Measurements from ENCODE around the gene SHANK3. TPM values are rescaled to one million over a fixed set of nuclear protein-coding genes. Genes with fewer than 3 reads are reported as not detected.

SHANK3 gene
- total and polyA plus RNA-seq, 2 of the 4 experiments (the other 2 are of a cell fraction) = 0.18 to 1.5 TPM

DNA sequence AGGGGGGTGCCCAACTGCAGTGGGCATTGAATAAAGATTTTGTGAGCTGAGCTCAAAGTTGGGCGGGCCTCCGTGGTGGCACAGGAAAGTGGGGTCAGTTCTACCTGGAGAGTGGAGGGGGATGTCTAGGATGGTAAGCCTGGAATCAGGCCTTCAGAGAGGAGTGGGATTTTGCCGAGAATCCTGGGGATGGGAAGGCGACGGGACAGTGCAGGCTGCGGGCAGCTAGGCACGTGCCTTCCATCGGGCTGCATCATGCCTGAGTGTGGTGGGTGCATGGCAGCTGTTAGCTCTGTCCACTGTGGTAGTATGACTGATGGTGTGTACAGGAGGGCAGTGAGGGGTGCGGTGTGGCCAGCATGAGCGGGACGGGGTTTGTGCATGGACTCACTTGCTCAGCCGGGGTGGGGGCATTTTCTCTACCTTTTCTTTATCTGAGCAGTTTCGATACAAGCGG lies 3.6 kb downstream of the SHANK3 start:
- DNase-seq (no peak), ATAC-seq (ENCODE audit: low read depth) (no peak)
- no peaks in the 10 kb centered on the region for H3K36me3 ChIP-seq (ENCODE audit: control insufficient read depth, insufficient read depth, low read length)
- no TSS peak for BruUV-seq (replicated peaks)
- no peak overlapping the region for H2BK15ac ChIP-seq (ENCODE audit: low read depth, low read length)
- no peak overlapping the region for H3K56ac ChIP-seq (ENCODE audit: extremely low read depth, insufficient read depth, low read length)
- H4K91ac ChIP-seq (ENCODE audit: insufficient read depth, low read depth, low read length) = no peak overlapping the region
- dilution Hi-C loops (cut with HindIII; ENCODE audit: low sequenced_read_pairs, unreplicated experiment) = no loop called here
- H2BK5ac ChIP-seq (ENCODE audit: low read depth, low read length, poor library complexity, severe bottlenecking) = no peak overlapping the region
- no peaks in the 10 kb centered on the region; the same call in 1 of the 2 replicates for H3K9me3 ChIP-seq (ENCODE audit: control insufficient read depth, insufficient read depth, low read length)
- H3K9ac ChIP-seq (ENCODE audit: low read depth, low read length) = no peak overlapping the region
- no peak overlapping the region for H3K4me2 ChIP-seq (ENCODE audit: low read depth, low read length)
- no peak for TF ChIP-seq CEBPB (IDR thresholded peaks at IDR 0.05; ENCODE audit: low read depth, low read length)
- TF ChIP-seq RCOR1 (IDR thresholded peaks at IDR 0.05; ENCODE audit: insufficient replicate concordance, low read length) = no peak
- no peak for TF ChIP-seq RFX5 (IDR thresholded peaks at IDR 0.05; ENCODE audit: low read depth, low read length)
- no peak for TF ChIP-seq NFE2L2 (IDR thresholded peaks at IDR 0.05; ENCODE audit: low read depth, low read length)
- no peak overlapping the region for H2BK20ac ChIP-seq (ENCODE audit: low read depth, low read length)
- H3K27ac ChIP-seq (ENCODE audit: insufficient read depth, low read length) = no peak overlapping the region
- in situ Hi-C loops (cut with MboI; ENCODE audit: low sequenced_read_pairs) = no loop called here
- no peak overlapping the region for H3K14ac ChIP-seq (replicated peaks; ENCODE audit: low read depth, low read length)
- H2AK5ac ChIP-seq (ENCODE audit: low read depth, low read length) = no peak overlapping the region
- POLR2A ChIA-PET (ENCODE audit: unreplicated experiment) = no interaction called here
- no peak overlapping the region for H3K23ac ChIP-seq (ENCODE audit: low read depth, low read length)
- no peak overlapping the region for H4K8ac ChIP-seq (ENCODE audit: low read depth in 2 of 2, low read length in 2 of 2)
- peaks cover 41% of the 10 kb centered on the region for H3K27me3 ChIP-seq (ENCODE audit: control insufficient read depth, insufficient read depth, low read length)
- CTCF ChIA-PET = no interaction called here
- WGBS, 2 experiments (ENCODE audit: extremely low coverage in 2 of 2, insufficient read length in 1 of 2) = 78% methylated on average over 8 of the region's 14 CpGs; no CpG with 5 or more reads in 1 of the 2 experiments
- no peak overlapping the region for H4K5ac ChIP-seq (ENCODE audit: low read depth, low read length)
- H3K4ac ChIP-seq (ENCODE audit: low read depth, low read length) = no peak overlapping the region
- no peak overlapping the region for H2AFZ ChIP-seq (replicated peaks; ENCODE audit: low read length, poor library complexity)
- intact Hi-C loops (cut with micrococcal nuclease) = no loop called here
- no peak overlapping the region for H2AK9ac ChIP-seq (replicated peaks; ENCODE audit: low read depth, low read length, poor library complexity)
- H3K79me1 ChIP-seq (ENCODE audit: low read depth in 1 of 2, low read length in 2 of 2) = no peaks in the 10 kb centered on the region
- H2BK120ac ChIP-seq (ENCODE audit: low read depth, low read length) = no peak overlapping the region
- peaks cover 8% of the 10 kb centered on the region for H3K9me1 ChIP-seq (ENCODE audit: insufficient read depth, low read length)
- H3K4me1 ChIP-seq (ENCODE audit: control insufficient read depth, insufficient read depth, low read length) = no peaks in the 10 kb centered on the region; the same call in 1 of the 2 replicates
- H3K4me3 ChIP-seq (ENCODE audit: insufficient read depth, low read depth, low read length) = no peak overlapping the region
- H4K20me1 ChIP-seq (ENCODE audit: insufficient read depth, low read length) = no peaks in the 10 kb centered on the region; the same call in 1 of the 2 replicates
- no peak overlapping the region for H3K18ac ChIP-seq (ENCODE audit: low read depth, low read length)

Measured in IMR-90 (cell line).